ENCODE measurements around the gene COL6A2. TPM values are rescaled to one million over a fixed set of nuclear protein-coding genes. Genes with fewer than 3 reads are reported as not detected.
A peak's percentile ranks its signal among the peaks of the same experiment; 100 is the strongest.
"Not testable (repeated sequence)": the region's sequence is repeated elsewhere in the genome, so short reads cannot be mapped to it uniquely, and the experiment has no call there.

COL6A2 gene
- total RNA-seq, 4 donors from 2014 or later, result 942 to 1,525 (median 1,202) TPM

GRCh38 chr21:46069719-46070279, 28.1 kb upstream of the COL6A2 start:
- TF ChIP-seq EP300 (IDR thresholded peaks at IDR 0.05) (no peak), POLR2AphosphoS5 (IDR thresholded peaks at IDR 0.05) (no peak), CTCF (IDR thresholded peaks at IDR 0.05) (no peak), POLR2A (IDR thresholded peaks at IDR 0.05; ENCODE audit: low read depth) (no peak)
- intact Hi-C loops (cut with DNase I), result no loop called here
- Histone ChIP-seq H3K27me3 (no peaks in the 10 kb centered on the region), H3K9me3 (no peaks in the 10 kb centered on the region), H3K27ac (replicated peaks in 1 of 4) (no peak overlapping the region), H3K36me3 (no peaks in the 10 kb centered on the region), H3K4me3 (no peak overlapping the region), H3K4me1 (peaks cover 31 to 38% (median 35%) of the 10 kb centered on the region in 4 donors)
- 91% methylated on average over 13 of the region's 21 CpGs for WGBS
- no peak for DNase-seq (ENCODE audit: extremely low spot score)

- no peak overlapping the region for H3K4me3 ChIP-seq
- peak; percentile 60 for DNase-seq (ENCODE audit: extremely low spot score)
- peaks cover 18 to 25% (median 22%) of the 10 kb centered on the region in 4 donors for H3K4me1 ChIP-seq
- no peaks in the 10 kb centered on the region for H3K27me3 ChIP-seq
- no peak for TF ChIP-seq CTCF (IDR thresholded peaks at IDR 0.05)
- no peak for TF ChIP-seq POLR2A (IDR thresholded peaks at IDR 0.05; ENCODE audit: low read depth)
- no peak for TF ChIP-seq EP300 (IDR thresholded peaks at IDR 0.05)
- no peak for TF ChIP-seq POLR2AphosphoS5 (IDR thresholded peaks at IDR 0.05)
- no peak overlapping the region for H3K27ac ChIP-seq (replicated peaks in 1 of 4)
- intact Hi-C loops (cut with DNase I), result no loop called here
- H3K9me3 ChIP-seq, result no peaks in the 10 kb centered on the region
- 86% methylated on average over 13 of the region's 13 CpGs for WGBS
- H3K36me3 ChIP-seq, result no peaks in the 10 kb centered on the region
Measured at GRCh38 chr21:46071082-46071481, 26.8 kb upstream of the COL6A2 start.

- H3K27ac ChIP-seq (replicated peaks in 1 of 4); DNase-seq (ENCODE audit: extremely low spot score); H3K9me3 ChIP-seq; intact Hi-C loops (cut with DNase I); H3K36me3 ChIP-seq; H3K4me3 ChIP-seq; H3K27me3 ChIP-seq: not testable (repeated sequence)
- H3K4me1 ChIP-seq, result peaks cover 22 to 37% (median 34%) of the 10 kb centered on the region in 4 donors
- WGBS, result 95% methylated on average over 8 of the region's 8 CpGs
Measured at GRCh38 chr21:46076724-46077123, 21.2 kb upstream of the COL6A2 start.

- Histone ChIP-seq H3K27ac (replicated peaks in 1 of 4) (no peak overlapping the region), H3K36me3 (no peaks in the 10 kb centered on the region), H3K27me3 (no peaks in the 10 kb centered on the region), H3K9me3 (no peaks in the 10 kb centered on the region), H3K4me3 (no peak overlapping the region), H3K4me1 (peaks cover 22 to 37% (median 34%) of the 10 kb centered on the region in 4 donors)
- intact Hi-C loops (cut with DNase I), result no loop called here
- TF ChIP-seq EP300 (IDR thresholded peaks at IDR 0.05), result no peak
- TF ChIP-seq CTCF (IDR thresholded peaks at IDR 0.05), result no peak
- no peak for TF ChIP-seq POLR2AphosphoS5 (IDR thresholded peaks at IDR 0.05)
- no peak for TF ChIP-seq POLR2A (IDR thresholded peaks at IDR 0.05; ENCODE audit: low read depth)
- peak; percentile 79 for DNase-seq (ENCODE audit: extremely low spot score)
- WGBS, result 85% methylated on average over 5 of the region's 19 CpGs
Measured at GRCh38 chr21:46077674-46078101, 20.2 kb upstream of the COL6A2 start.

GRCh38 chr21:46078322-46078977, 19.5 kb upstream of the COL6A2 start:
- peak; percentile 91 for DNase-seq (ENCODE audit: extremely low spot score)
- H3K36me3 ChIP-seq, result no peaks in the 10 kb centered on the region
- TF ChIP-seq EP300 (IDR thresholded peaks at IDR 0.05) (no peak), POLR2A (IDR thresholded peaks at IDR 0.05; ENCODE audit: low read depth) (no peak), CTCF (IDR thresholded peaks at IDR 0.05) (no peak), POLR2AphosphoS5 (IDR thresholded peaks at IDR 0.05) (no peak)
- WGBS, result 88% methylated on average over 21 of the region's 23 CpGs
- intact Hi-C loops (cut with DNase I), result no loop called here
- H3K9me3 ChIP-seq, result no peaks in the 10 kb centered on the region
- peaks cover 22 to 41% (median 37%) of the 10 kb centered on the region in 4 donors for H3K4me1 ChIP-seq
- no peaks in the 10 kb centered on the region for H3K27me3 ChIP-seq
- no peak overlapping the region for H3K27ac ChIP-seq (replicated peaks in 1 of 4)
- no peak overlapping the region for H3K4me3 ChIP-seq

All from esophagus muscularis mucosa (tissue), 4 donors.